ENCODE measurements around the gene ZNF616.

DNA sequence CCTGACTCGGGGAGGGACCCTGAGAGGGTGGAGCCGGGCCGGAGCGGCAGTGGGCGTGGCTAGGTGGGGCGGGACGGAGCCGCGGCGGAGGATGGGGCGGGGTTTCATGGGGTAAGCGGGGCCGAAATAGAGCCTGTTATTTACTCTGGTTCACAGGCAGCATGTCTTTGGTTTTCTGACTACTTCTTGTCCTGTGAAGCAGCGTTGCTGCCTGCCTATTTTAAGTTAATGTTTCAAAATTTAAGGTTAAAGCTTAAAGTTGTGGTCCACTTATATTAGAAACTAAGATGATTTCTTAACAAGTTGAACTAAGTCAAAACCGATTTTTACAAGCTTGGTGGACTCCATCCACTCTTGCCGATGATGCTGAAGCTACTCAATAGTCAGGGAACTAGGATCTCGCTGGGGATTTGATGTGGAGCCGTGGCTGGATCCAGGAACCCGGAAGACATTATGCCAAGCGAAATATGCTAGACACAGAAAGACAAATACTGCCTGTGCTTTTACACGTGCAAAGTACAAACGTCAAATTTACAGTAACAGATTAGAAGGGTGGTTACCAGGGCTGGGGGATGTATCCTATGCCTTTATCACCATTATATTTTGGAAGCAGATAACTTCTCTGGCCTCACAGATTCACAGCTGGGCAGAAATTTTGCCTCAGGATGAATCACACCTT is 433 bp upstream of the ZNF616 start:
- TF ChIP-seq CTCF (IDR thresholded peaks at IDR 0.05) (no peak), POLR2A (IDR thresholded peaks at IDR 0.05) (no peak)

Measured in lower leg skin (tissue), 3 donors.